ENCODE data around the gene SUFU.

DNA sequence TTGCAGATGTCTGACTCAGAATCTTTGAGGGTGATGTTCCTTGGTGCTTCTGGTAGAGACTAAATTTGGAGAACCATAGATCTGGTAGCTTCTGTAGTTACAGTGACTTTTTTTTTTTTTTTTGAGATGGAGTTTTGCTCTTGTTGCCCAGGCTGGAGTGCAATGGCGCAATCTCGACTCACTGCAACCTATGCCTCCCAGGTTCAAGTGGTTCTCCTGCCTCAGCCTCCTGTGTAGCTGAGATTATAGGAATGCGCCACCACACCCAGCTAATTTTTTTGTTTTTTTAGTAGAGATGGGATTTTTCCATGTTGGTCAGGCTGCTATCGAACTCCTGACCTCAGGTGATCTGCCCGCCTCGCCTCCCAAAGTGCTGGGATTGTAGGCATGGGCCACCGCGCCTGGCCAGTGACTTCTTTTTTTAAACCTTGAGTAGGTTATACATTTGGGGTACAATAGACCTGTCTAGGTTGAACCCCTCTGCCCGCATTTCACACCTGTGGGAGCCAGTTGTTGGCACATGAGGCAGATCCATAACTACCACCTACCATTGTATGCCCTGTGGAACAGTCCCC lies 47.0 kb downstream of the SUFU start:
- TF ChIP-seq, protein P1, sequence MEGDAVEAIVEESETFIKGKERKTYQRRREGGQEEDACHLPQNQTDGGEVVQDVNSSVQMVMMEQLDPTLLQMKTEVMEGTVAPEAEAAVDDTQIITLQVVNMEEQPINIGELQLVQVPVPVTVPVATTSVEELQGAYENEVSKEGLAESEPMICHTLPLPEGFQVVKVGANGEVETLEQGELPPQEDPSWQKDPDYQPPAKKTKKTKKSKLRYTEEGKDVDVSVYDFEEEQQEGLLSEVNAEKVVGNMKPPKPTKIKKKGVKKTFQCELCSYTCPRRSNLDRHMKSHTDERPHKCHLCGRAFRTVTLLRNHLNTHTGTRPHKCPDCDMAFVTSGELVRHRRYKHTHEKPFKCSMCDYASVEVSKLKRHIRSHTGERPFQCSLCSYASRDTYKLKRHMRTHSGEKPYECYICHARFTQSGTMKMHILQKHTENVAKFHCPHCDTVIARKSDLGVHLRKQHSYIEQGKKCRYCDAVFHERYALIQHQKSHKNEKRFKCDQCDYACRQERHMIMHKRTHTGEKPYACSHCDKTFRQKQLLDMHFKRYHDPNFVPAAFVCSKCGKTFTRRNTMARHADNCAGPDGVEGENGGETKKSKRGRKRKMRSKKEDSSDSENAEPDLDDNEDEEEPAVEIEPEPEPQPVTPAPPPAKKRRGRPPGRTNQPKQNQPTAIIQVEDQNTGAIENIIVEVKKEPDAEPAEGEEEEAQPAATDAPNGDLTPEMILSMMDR (conservative IDR thresholded peaks at IDR 0.05; ENCODE audit: low read depth, low read length): no peak
- no peak for TF ChIP-seq POLR2A (IDR thresholded peaks at IDR 0.05; ENCODE audit: low read depth, low read length)
- TF ChIP-seq, protein P2, sequence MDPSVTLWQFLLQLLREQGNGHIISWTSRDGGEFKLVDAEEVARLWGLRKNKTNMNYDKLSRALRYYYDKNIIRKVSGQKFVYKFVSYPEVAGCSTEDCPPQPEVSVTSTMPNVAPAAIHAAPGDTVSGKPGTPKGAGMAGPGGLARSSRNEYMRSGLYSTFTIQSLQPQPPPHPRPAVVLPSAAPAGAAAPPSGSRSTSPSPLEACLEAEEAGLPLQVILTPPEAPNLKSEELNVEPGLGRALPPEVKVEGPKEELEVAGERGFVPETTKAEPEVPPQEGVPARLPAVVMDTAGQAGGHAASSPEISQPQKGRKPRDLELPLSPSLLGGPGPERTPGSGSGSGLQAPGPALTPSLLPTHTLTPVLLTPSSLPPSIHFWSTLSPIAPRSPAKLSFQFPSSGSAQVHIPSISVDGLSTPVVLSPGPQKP (IDR thresholded peaks at IDR 0.05; ENCODE audit: borderline replicate concordance, low read depth, low read length): no peak
- no peak for TF ChIP-seq CHD1 (IDR thresholded peaks at IDR 0.05; ENCODE audit: low read depth, low read length)

All from IMR-90 (cell line).